ENCODE results near the gene ZNF609.

- TF ChIP-seq CTCF (IDR thresholded peaks at IDR 0.05) (peak in 6 of 7 experiments; percentile 20 to 53 (median 39)), POLR2A (IDR thresholded peaks at IDR 0.05) (no peak)
Measured at GRCh38 chr15:64653757-64654156, 193.4 kb downstream of the ZNF609 start.

Measured in body of pancreas (tissue), 4 donors.